Measurements from ENCODE around the gene EFCAB6. TPM values are rescaled to one million over a fixed set of nuclear protein-coding genes. Genes with fewer than 3 reads are reported as not detected.
"Not testable (repeated sequence)": the region's sequence is repeated elsewhere in the genome, so short reads cannot be mapped to it uniquely, and the experiment has no call there.

EFCAB6 gene
- total RNA-seq, 1 experiment from 2014 or later: 0.21 TPM

- Histone ChIP-seq H3K4me3 (ENCODE audit: low read depth in 2 of 2, low read length in 2 of 2) (no peak overlapping the region), H3K27me3 (ENCODE audit: control insufficient read depth, insufficient read depth, low read length) (no peaks in the 10 kb centered on the region), H3K4me1 (ENCODE audit: control insufficient read depth, insufficient read depth, low read length) (no peaks in the 10 kb centered on the region), H3K9me3 (ENCODE audit: control insufficient read depth, insufficient read depth, low read depth, low read length) (no peaks in the 10 kb centered on the region), H3K36me3 (ENCODE audit: control insufficient read depth, insufficient read depth, low read length) (no peaks in the 10 kb centered on the region), H3K27ac (ENCODE audit: low read length) (no peak overlapping the region)
- in situ Hi-C loops (cut with HindIII; ENCODE audit: low pct_unique_long_range_greater_than_20kb, low sequenced_read_pairs) (no loop called here), intact Hi-C loops (cut with micrococcal nuclease; ENCODE audit: unreplicated experiment) (no loop called here)
- BruUV-seq (replicated peaks): no TSS peak
- TF ChIP-seq CTCF (IDR thresholded peaks at IDR 0.05): no peak
- no peak for TF ChIP-seq SIN3A (IDR thresholded peaks at IDR 0.05; ENCODE audit: borderline replicate concordance, insufficient read depth, low read depth, low read length)
- no peak for TF ChIP-seq POLR2AphosphoS5 (IDR thresholded peaks at IDR 0.05; ENCODE audit: low read depth, low read length)
- TF ChIP-seq TCF7L2 (IDR thresholded peaks at IDR 0.05; ENCODE audit: low read depth, low read length): no peak
- no peak for TF ChIP-seq REST (IDR thresholded peaks at IDR 0.05; ENCODE audit: insufficient read depth in 1 of 2, low read depth in 2 of 2, low read length in 1 of 2)
- POLR2A ChIA-PET: interaction anchor here (0.6 kb wide), 1 partner anchor 104 kb away, joined by 9 read pairs; no protein-coding TSS in a partner anchor
- DNase-seq (ENCODE audit: low read depth, low spot score) (no peak), ATAC-seq (no peak)
- CTCF ChIA-PET: interaction anchor here (0.5 to 0.6 kb wide), 2 partner anchors 27 to 258 kb away, joined by 4 read pairs; no protein-coding TSS in a partner anchor
Measured at GRCh38 chr22:43666457-43666856, 145.6 kb downstream of the EFCAB6 start.

GRCh38 chr22:43658823-43659222 lies 153.3 kb downstream of the EFCAB6 start:
- in situ Hi-C loops (cut with HindIII; ENCODE audit: low pct_unique_long_range_greater_than_20kb, low sequenced_read_pairs) (no loop called here), intact Hi-C loops (cut with micrococcal nuclease; ENCODE audit: unreplicated experiment) (no loop called here)
- DNase-seq (ENCODE audit: low read depth, low spot score) (no peak), ATAC-seq (no peak)
- POLR2A ChIA-PET: no interaction called here
- H3K9me3 ChIP-seq (ENCODE audit: control insufficient read depth, insufficient read depth, low read depth, low read length): no peaks in the 10 kb centered on the region
- CTCF ChIA-PET: no interaction called here
- no peaks in the 10 kb centered on the region for H3K4me1 ChIP-seq (ENCODE audit: control insufficient read depth, insufficient read depth, low read length)
- H3K4me3 ChIP-seq (ENCODE audit: low read depth in 2 of 2, low read length in 2 of 2): no peak overlapping the region
- BruUV-seq (replicated peaks): no TSS peak
- H3K27ac ChIP-seq (ENCODE audit: low read length): no peak overlapping the region
- no peak for TF ChIP-seq POLR2AphosphoS5 (IDR thresholded peaks at IDR 0.05; ENCODE audit: low read depth, low read length)
- TF ChIP-seq TCF7L2 (IDR thresholded peaks at IDR 0.05; ENCODE audit: low read depth, low read length): no peak
- TF ChIP-seq REST (IDR thresholded peaks at IDR 0.05; ENCODE audit: insufficient read depth in 1 of 2, low read depth in 2 of 2, low read length in 1 of 2): no peak
- peaks cover 2% of the 10 kb centered on the region; the same call in 1 of the 2 replicates for H3K27me3 ChIP-seq (ENCODE audit: control insufficient read depth, insufficient read depth, low read length)
- H3K36me3 ChIP-seq (ENCODE audit: control insufficient read depth, insufficient read depth, low read length): no peaks in the 10 kb centered on the region

GRCh38 chr22:43656581-43656980 lies 155.5 kb downstream of the EFCAB6 start:
- H3K27ac ChIP-seq (ENCODE audit: low read length); intact Hi-C loops (cut with micrococcal nuclease; ENCODE audit: unreplicated experiment); POLR2A ChIA-PET; H3K4me1 ChIP-seq (ENCODE audit: control insufficient read depth, insufficient read depth, low read length); H3K9me3 ChIP-seq (ENCODE audit: control insufficient read depth, insufficient read depth, low read depth, low read length); H3K36me3 ChIP-seq (ENCODE audit: control insufficient read depth, insufficient read depth, low read length); BruUV-seq (replicated peaks); DNase-seq (ENCODE audit: low read depth, low spot score); H3K27me3 ChIP-seq (ENCODE audit: control insufficient read depth, insufficient read depth, low read length); ATAC-seq; H3K4me3 ChIP-seq (ENCODE audit: low read depth in 2 of 2, low read length in 2 of 2); CTCF ChIA-PET; in situ Hi-C loops (cut with HindIII; ENCODE audit: low pct_unique_long_range_greater_than_20kb, low sequenced_read_pairs): not testable (repeated sequence)
